WTC11 (cell line): ENCODE measurements around the gene NUP50. TPM values are rescaled to one million over a fixed set of nuclear protein-coding genes. Genes with fewer than 3 reads are reported as not detected.
A peak's percentile ranks its signal among the peaks of the same experiment; 100 is the strongest.

ENCODE experiments used
- ATAC-seq: fragments of 200-7000 bp; cut with Tn5 transposase; 2 replicates; pipeline ENCODE4 v1.10.0; 2021; ENCODE audit warnings: mild to moderate bottlenecking, moderate library complexity
- CTCF ChIA-PET: fragments of 300-600 bp; sonication (Branson Sonifier 250); formaldehyde crosslinking; loops from one replicate; lab custom pipeline; 2021; ENCODE audit warnings: antibody characterized with exemption; lab: Charles Lee
- POLR2A ChIA-PET: fragments of 350-600 bp; sonication (Branson Sonifier 250); formaldehyde crosslinking; loops from one replicate; lab custom pipeline; 2021; ENCODE audit warnings: antibody characterized with exemption; lab: Charles Lee
- DNase-seq: peaks from one replicate; pipeline ENCODE4 v3.0.0; 2021; ENCODE audit warnings: low spot score
- H3K27ac Mint-ChIP-seq: 2 replicates; pipeline ENCODE4 v1.8.0; 2021; ENCODE audit warnings: mixed read lengths
- H3K27me3 Mint-ChIP-seq: 2 replicates; pipeline ENCODE4 v1.8.0; 2021; ENCODE audit warnings: low read depth, mild to moderate bottlenecking, moderate library complexity, mixed read lengths
- H3K36me3 Mint-ChIP-seq: 2 replicates; pipeline ENCODE4 v1.8.0; 2021; ENCODE audit warnings: mixed read lengths
- H3K4me1 Mint-ChIP-seq: 2 replicates; pipeline ENCODE4 v1.8.0; 2022; ENCODE audit warnings: mixed read lengths
- H3K4me3 Mint-ChIP-seq: 2 replicates; pipeline ENCODE4 v1.8.0; 2021; ENCODE audit warnings: mild to moderate bottlenecking, moderate library complexity, mixed read lengths
- H3K9me3 Mint-ChIP-seq: 2 replicates; pipeline ENCODE4 v1.8.0; 2021; ENCODE audit warnings: mixed read lengths
- CREB1 ChIP-seq: sonication (generic); formaldehyde crosslinking; IDR thresholded peaks from 2 replicates; pipeline ENCODE4 v1.8.0; 2023; ENCODE audit warnings: mild to moderate bottlenecking, missing genetic modification reagents
- GABPB1 ChIP-seq: sonication (generic); formaldehyde crosslinking; IDR thresholded peaks from 2 replicates; pipeline ENCODE4 v1.8.1; 2023; ENCODE audit warnings: mild to moderate bottlenecking, missing genetic modification reagents
- GRHL2 ChIP-seq: fragments of 250-450 bp; sonication (Bioruptor Pico); IDR thresholded peaks from 2 replicates; pipeline ENCODE4 v1.8.0; 2022; ENCODE audit warnings: mild to moderate bottlenecking, moderate library complexity; ENCODE audit not compliant: insufficient replicate concordance, severe bottlenecking
- MXD4 ChIP-seq: fragments of 250-450 bp; sonication (Bioruptor Pico); IDR thresholded peaks from 2 replicates; pipeline ENCODE4 v1.8.0; 2021; ENCODE audit warnings: mild to moderate bottlenecking, moderate library complexity, borderline replicate concordance
- SMAD4 ChIP-seq: sonication (generic); formaldehyde crosslinking; IDR thresholded peaks from 2 replicates; pipeline ENCODE4 v1.8.0; 2022; ENCODE audit warnings: mild to moderate bottlenecking, missing genetic modification reagents
- TEAD4 ChIP-seq: sonication (generic); formaldehyde crosslinking; IDR thresholded peaks from 2 replicates; pipeline ENCODE4 v1.8.0; 2022; ENCODE audit warnings: mild to moderate bottlenecking, missing genetic modification reagents
- ZBTB21 ChIP-seq: sonication (generic); formaldehyde crosslinking; IDR thresholded peaks from 2 replicates; pipeline ENCODE4 v1.8.1; 2023; ENCODE audit warnings: mild to moderate bottlenecking, missing genetic modification reagents, borderline replicate concordance
- ZNF121 ChIP-seq: sonication (generic); formaldehyde crosslinking; IDR thresholded peaks from 2 replicates; pipeline ENCODE4 v1.8.0; 2023; ENCODE audit warnings: missing genetic modification reagents
- ZNF138 ChIP-seq: sonication (generic); formaldehyde crosslinking; conservative IDR thresholded peaks from 2 replicates; pipeline ENCODE4 v1.8.1; 2022; ENCODE audit warnings: mild to moderate bottlenecking, moderate library complexity, missing genetic modification reagents
- ZNF671 ChIP-seq: fragments of 250-450 bp; sonication (Bioruptor Pico); IDR thresholded peaks from 2 replicates; pipeline ENCODE4 v1.8.0; 2021; ENCODE audit warnings: mild to moderate bottlenecking
- total RNA-seq: library from RNA; stranded (reverse); gene quantifications from 3 replicates; pipeline ENCODE4 v1.2.3, GENCODE V29; 2021
- TF ChIP-seq, protein P1 (sequence below): sonication (generic); formaldehyde crosslinking; IDR thresholded peaks from 2 replicates; pipeline ENCODE4 v1.8.0; 2022; ENCODE audit warnings: mild to moderate bottlenecking, missing genetic modification reagents
- TF ChIP-seq, protein P2 (sequence below): sonication (generic); formaldehyde crosslinking; conservative IDR thresholded peaks from 2 replicates; pipeline ENCODE4 v1.8.1; 2022; ENCODE audit warnings: mild to moderate bottlenecking, missing genetic modification reagents
- TF ChIP-seq, protein P3 (sequence below): fragments of 250-450 bp; sonication (Bioruptor Pico); conservative IDR thresholded peaks from 2 replicates; pipeline ENCODE4 v1.9.0; 2021; ENCODE audit warnings: mild to moderate bottlenecking
- TF ChIP-seq, protein P4 (sequence below): sonication (generic); formaldehyde crosslinking; IDR thresholded peaks from 2 replicates; pipeline ENCODE4 v1.8.0; 2022; ENCODE audit warnings: mild to moderate bottlenecking, missing genetic modification reagents
- TF ChIP-seq, protein P5 (sequence below): fragments of 250-450 bp; sonication (Bioruptor Pico); IDR thresholded peaks from 2 replicates; pipeline ENCODE4 v1.8.0; 2021; ENCODE audit warnings: mild to moderate bottlenecking
- TF ChIP-seq, protein P6 (sequence below): sonication (generic); formaldehyde crosslinking; IDR thresholded peaks from 2 replicates; pipeline ENCODE4 v1.8.1; 2022; ENCODE audit warnings: low read depth, missing genetic modification reagents, borderline replicate concordance
- TF ChIP-seq, protein P7 (sequence below): sonication (generic); formaldehyde crosslinking; IDR thresholded peaks from 2 replicates; pipeline ENCODE4 v1.8.1; 2023; ENCODE audit warnings: mild to moderate bottlenecking, missing genetic modification reagents, moderate library complexity
- TF ChIP-seq, protein P8 (sequence below): sonication (generic); formaldehyde crosslinking; IDR thresholded peaks from 2 replicates; pipeline ENCODE4 v1.8.1; 2022; ENCODE audit warnings: mild to moderate bottlenecking, moderate library complexity, missing genetic modification reagents
- TF ChIP-seq, protein P9 (sequence below): fragments of 250-450 bp; sonication (Bioruptor Pico); IDR thresholded peaks from 2 replicates; pipeline ENCODE4 v1.9.0; 2021; ENCODE audit warnings: mild to moderate bottlenecking

Gene NUP50
- total RNA-seq, 1 experiment from 2014 or later, result 131 TPM

DNA sequence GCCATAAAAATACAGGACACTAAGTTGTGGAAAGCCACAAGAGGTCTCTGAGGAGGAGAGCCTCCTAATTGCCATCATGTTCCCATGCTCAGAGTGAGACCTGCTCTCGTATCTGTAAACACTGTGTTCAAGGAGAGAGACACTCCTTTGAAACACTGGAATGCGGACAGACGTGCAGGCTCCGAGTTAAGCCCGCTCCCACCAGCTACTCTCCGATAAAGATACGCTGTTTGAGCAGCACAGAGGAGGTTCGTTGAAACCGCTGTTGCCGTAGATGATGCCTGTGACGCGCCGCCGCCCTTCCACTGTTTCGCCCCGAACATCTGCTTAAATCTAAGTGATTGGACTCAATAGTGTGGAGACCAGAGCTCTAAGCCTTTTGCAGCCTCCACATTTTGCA, 25.1 kb downstream of the NUP50 start:
- Mint-ChIP-seq H3K36me3 (peaks cover 23% of the 10 kb centered on the region), H3K9me3 (no peaks in the 10 kb centered on the region), H3K27ac (peak overlapping the region; percentile 48; the same call in 1 of the 2 replicates), H3K4me1 (peaks cover 30% of the 10 kb centered on the region), H3K4me3 (no peak overlapping the region), H3K27me3 (no peaks in the 10 kb centered on the region)
- TF ChIP-seq GABPB1 (CRISPR knock-in tag) (no peak), ZNF138 (CRISPR knock-in tag) (no peak), MXD4 (no peak), ZNF671 (CRISPR knock-in tag) (no peak), ZBTB21 (no peak), TEAD4 (CRISPR knock-in tag) (no peak), SMAD4 (CRISPR knock-in tag) (no peak), GRHL2 (CRISPR knock-in tag) (no peak)
- TF ChIP-seq, protein P1, sequence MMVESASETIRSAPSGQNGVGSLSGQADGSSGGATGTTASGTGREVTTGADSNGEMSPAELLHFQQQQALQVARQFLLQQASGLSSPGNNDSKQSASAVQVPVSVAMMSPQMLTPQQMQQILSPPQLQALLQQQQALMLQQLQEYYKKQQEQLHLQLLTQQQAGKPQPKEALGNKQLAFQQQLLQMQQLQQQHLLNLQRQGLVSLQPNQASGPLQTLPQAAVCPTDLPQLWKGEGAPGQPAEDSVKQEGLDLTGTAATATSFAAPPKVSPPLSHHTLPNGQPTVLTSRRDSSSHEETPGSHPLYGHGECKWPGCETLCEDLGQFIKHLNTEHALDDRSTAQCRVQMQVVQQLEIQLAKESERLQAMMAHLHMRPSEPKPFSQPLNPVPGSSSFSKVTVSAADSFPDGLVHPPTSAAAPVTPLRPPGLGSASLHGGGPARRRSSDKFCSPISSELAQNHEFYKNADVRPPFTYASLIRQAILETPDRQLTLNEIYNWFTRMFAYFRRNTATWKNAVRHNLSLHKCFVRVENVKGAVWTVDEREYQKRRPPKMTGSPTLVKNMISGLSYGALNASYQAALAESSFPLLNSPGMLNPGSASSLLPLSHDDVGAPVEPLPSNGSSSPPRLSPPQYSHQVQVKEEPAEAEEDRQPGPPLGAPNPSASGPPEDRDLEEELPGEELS (CRISPR knock-in tag), result no peak
- TF ChIP-seq, protein P2, sequence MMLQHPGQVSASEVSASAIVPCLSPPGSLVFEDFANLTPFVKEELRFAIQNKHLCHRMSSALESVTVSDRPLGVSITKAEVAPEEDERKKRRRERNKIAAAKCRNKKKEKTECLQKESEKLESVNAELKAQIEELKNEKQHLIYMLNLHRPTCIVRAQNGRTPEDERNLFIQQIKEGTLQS (CRISPR knock-in tag), result no peak
- TF ChIP-seq, protein P3, sequence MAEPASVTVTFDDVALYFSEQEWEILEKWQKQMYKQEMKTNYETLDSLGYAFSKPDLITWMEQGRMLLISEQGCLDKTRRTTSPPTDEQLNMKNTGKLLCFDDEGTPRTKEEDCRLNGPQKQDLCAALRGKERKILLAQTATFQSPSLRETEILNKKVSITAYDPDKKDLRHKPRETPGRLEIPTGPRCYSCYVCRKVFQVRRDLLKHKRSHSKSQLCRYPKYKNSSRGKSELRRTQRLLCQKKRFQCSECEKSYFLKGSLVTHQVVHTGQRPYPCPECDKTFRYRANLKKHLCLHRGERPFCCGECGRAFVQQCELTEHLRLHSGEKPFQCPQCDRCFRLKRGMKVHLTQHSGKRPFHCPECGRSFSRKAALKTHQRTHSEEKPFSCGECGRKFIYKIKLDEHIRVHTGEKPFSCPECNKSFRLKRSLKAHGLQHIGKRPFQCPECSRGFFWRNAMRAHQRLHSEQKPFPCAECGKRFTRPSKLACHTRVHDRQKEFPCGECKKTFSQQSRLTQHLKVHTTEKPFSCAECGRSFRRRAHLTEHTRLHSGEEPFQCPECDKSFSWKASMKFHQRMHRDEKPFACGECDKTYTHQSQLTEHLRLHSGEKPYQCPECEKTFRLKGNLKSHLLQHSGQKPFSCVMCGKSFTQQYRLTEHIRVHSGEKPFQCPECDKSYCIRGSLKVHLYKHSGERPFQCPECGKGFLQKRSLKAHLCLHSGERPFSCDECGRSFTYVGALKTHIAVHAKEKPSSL, result no peak
- TF ChIP-seq, protein P4, sequence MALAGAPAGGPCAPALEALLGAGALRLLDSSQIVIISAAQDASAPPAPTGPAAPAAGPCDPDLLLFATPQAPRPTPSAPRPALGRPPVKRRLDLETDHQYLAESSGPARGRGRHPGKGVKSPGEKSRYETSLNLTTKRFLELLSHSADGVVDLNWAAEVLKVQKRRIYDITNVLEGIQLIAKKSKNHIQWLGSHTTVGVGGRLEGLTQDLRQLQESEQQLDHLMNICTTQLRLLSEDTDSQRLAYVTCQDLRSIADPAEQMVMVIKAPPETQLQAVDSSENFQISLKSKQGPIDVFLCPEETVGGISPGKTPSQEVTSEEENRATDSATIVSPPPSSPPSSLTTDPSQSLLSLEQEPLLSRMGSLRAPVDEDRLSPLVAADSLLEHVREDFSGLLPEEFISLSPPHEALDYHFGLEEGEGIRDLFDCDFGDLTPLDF, result no peak
- TF ChIP-seq, protein P5, sequence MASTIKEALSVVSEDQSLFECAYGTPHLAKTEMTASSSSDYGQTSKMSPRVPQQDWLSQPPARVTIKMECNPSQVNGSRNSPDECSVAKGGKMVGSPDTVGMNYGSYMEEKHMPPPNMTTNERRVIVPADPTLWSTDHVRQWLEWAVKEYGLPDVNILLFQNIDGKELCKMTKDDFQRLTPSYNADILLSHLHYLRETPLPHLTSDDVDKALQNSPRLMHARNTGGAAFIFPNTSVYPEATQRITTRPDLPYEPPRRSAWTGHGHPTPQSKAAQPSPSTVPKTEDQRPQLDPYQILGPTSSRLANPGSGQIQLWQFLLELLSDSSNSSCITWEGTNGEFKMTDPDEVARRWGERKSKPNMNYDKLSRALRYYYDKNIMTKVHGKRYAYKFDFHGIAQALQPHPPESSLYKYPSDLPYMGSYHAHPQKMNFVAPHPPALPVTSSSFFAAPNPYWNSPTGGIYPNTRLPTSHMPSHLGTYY (CRISPR knock-in tag), result no peak
- TF ChIP-seq, protein P6, sequence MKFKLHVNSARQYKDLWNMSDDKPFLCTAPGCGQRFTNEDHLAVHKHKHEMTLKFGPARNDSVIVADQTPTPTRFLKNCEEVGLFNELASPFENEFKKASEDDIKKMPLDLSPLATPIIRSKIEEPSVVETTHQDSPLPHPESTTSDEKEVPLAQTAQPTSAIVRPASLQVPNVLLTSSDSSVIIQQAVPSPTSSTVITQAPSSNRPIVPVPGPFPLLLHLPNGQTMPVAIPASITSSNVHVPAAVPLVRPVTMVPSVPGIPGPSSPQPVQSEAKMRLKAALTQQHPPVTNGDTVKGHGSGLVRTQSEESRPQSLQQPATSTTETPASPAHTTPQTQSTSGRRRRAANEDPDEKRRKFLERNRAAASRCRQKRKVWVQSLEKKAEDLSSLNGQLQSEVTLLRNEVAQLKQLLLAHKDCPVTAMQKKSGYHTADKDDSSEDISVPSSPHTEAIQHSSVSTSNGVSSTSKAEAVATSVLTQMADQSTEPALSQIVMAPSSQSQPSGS, result no peak
- TF ChIP-seq, protein P7, sequence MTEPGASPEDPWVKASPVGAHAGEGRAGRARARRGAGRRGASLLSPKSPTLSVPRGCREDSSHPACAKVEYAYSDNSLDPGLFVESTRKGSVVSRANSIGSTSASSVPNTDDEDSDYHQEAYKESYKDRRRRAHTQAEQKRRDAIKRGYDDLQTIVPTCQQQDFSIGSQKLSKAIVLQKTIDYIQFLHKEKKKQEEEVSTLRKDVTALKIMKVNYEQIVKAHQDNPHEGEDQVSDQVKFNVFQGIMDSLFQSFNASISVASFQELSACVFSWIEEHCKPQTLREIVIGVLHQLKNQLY (CRISPR knock-in tag), result no peak
- DNase-seq (no peak), ATAC-seq (no peak)
- POLR2A ChIA-PET, result no interaction called here
- CTCF ChIA-PET, result interaction anchor here (1.2 kb wide), 1 partner anchor 20 kb away, joined by 4 read pairs; no protein-coding TSS in a partner anchor

DNA sequence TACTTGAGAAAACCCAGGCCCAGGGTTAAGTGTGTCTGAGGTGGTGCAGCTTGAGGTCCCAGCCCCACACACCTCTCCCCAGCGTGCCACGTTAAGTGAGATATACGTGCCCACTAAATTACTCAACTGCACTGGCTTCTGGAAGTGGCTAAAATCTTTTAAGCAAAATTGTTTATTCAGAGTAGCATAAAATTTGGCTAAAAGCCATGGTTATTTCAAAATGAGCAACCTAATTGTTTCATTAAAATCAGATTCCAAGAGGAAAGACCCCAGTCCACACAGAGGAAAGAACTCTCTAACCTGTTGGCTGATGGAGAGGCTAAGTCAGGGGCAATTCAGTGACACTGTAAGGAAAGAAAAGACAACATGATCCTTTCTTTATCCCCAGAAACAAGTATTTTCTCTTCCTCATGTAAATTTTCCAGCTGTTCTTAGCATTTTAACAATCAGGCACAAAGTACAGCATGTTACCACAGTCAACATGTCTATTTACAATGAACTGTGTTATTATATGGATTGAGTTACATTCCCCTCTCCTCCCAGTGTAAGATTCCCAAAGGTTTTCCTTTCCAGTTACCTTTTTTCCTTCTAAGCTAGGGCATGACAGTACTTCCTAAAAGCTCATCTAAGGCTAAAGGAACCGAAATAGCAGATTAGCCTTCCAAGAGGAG, 26.6 kb downstream of the NUP50 start:
- CTCF ChIA-PET, result interaction anchor here (4.0 kb wide), 1 partner anchor 18 kb away, joined by 49 read pairs; no protein-coding TSS in a partner anchor
- H3K9me3 Mint-ChIP-seq, result no peaks in the 10 kb centered on the region
- ATAC-seq, result no peak
- TF ChIP-seq, protein P8, sequence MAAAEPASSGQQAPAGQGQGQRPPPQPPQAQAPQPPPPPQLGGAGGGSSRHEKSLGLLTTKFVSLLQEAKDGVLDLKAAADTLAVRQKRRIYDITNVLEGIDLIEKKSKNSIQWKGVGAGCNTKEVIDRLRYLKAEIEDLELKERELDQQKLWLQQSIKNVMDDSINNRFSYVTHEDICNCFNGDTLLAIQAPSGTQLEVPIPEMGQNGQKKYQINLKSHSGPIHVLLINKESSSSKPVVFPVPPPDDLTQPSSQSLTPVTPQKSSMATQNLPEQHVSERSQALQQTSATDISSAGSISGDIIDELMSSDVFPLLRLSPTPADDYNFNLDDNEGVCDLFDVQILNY (CRISPR knock-in tag), result no peak
- no peak for TF ChIP-seq ZNF121 (CRISPR knock-in tag)
- no peak for TF ChIP-seq CREB1
- TF ChIP-seq, protein P9, sequence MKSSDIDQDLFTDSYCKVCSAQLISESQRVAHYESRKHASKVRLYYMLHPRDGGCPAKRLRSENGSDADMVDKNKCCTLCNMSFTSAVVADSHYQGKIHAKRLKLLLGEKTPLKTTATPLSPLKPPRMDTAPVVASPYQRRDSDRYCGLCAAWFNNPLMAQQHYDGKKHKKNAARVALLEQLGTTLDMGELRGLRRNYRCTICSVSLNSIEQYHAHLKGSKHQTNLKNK (CRISPR knock-in tag), result no peak

More for the DNA sequence above, 26.6 kb downstream of the NUP50 start:
- no peaks in the 10 kb centered on the region for H3K27me3 Mint-ChIP-seq
- H3K4me3 Mint-ChIP-seq, result no peak overlapping the region
- POLR2A ChIA-PET, result no interaction called here
- H3K36me3 Mint-ChIP-seq, result peaks cover 7% of the 10 kb centered on the region; the same call in 1 of the 2 replicates
- peaks cover 30% of the 10 kb centered on the region for H3K4me1 Mint-ChIP-seq
- H3K27ac Mint-ChIP-seq, result peak overlapping the region; percentile 28; the same call in 1 of the 2 replicates
- no peak for DNase-seq
